HEK293T (cell line): ENCODE measurements around the gene ACAT1.

ENCODE experiments used
- ARNT ChIP-seq: fragments of 450-650 bp; IDR thresholded peaks from 2 replicates; pipeline ENCODE4 v1.6.1; 2017; ENCODE audit warnings: mild to moderate bottlenecking
- BHLHE40 ChIP-seq: fragments of 450-650 bp; IDR thresholded peaks from 2 replicates; pipeline ENCODE4 v1.6.1; 2016; ENCODE audit warnings: mild to moderate bottlenecking, moderate library complexity, borderline replicate concordance
- CTBP1 ChIP-seq: fragments of 450-650 bp; IDR thresholded peaks from 2 replicates; pipeline ENCODE4 v1.6.1; 2016; ENCODE audit warnings: borderline replicate concordance
- ELF4 ChIP-seq: fragments of 450-650 bp; IDR thresholded peaks from 2 replicates; pipeline ENCODE4 v1.6.1; 2017; ENCODE audit warnings: antibody characterized with exemption
- FOXA1 ChIP-seq: fragments of 450-650 bp; IDR thresholded peaks from 2 replicates; pipeline ENCODE4 v1.6.1; 2016; ENCODE audit warnings: mild to moderate bottlenecking
- FOXM1 ChIP-seq: fragments of 450-650 bp; IDR thresholded peaks from 2 replicates; pipeline ENCODE4 v1.6.1; 2017; ENCODE audit warnings: mild to moderate bottlenecking, borderline replicate concordance
- LEF1 ChIP-seq: fragments of 450-650 bp; IDR thresholded peaks from 2 replicates; pipeline ENCODE4 v1.6.1; 2017; ENCODE audit warnings: mild to moderate bottlenecking, borderline replicate concordance
- NFRKB ChIP-seq: fragments of 450-650 bp; IDR thresholded peaks from 2 replicates; pipeline ENCODE4 v1.6.1; 2016; ENCODE audit warnings: mild to moderate bottlenecking, moderate library complexity
- SUZ12 ChIP-seq: fragments of 450-650 bp; IDR thresholded peaks from 2 replicates; pipeline ENCODE4 v1.6.1; 2016; ENCODE audit warnings: mild to moderate bottlenecking
- TARDBP ChIP-seq: fragments of 450-650 bp; IDR thresholded peaks from 2 replicates; pipeline ENCODE4 v1.6.1; 2016
- TF ChIP-seq, protein P1 (sequence below): fragments of 450-650 bp; IDR thresholded peaks from 2 replicates; pipeline ENCODE4 v1.6.1; 2016

DNA sequence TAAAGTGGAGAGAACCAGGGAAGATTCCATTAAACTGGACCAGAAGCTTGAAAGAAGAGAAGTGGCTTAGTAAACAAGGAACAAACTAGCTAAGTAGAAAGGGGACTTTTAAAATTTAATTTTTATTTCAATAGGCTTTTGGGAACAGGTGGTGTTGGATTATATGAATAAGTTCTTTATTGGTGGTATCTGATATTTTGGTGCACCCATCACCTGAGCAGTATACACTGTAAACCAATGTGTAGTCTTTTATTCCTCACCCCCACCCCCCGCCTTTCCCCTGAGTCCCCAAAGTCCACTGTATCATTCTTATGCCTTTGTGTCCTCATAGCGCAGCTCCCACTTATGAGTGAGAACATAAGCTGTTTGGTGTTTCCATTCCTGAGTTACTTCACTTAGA, 7.4 kb downstream of the ACAT1 start:
- no peak for TF ChIP-seq FOXM1
- no peak for TF ChIP-seq SUZ12
- no peak for TF ChIP-seq NFRKB
- no peak for TF ChIP-seq ELF4
- TF ChIP-seq FOXA1: no peak
- no peak for TF ChIP-seq BHLHE40
- no peak for TF ChIP-seq ARNT
- no peak for TF ChIP-seq TARDBP
- no peak for TF ChIP-seq CTBP1
- TF ChIP-seq, protein P1, sequence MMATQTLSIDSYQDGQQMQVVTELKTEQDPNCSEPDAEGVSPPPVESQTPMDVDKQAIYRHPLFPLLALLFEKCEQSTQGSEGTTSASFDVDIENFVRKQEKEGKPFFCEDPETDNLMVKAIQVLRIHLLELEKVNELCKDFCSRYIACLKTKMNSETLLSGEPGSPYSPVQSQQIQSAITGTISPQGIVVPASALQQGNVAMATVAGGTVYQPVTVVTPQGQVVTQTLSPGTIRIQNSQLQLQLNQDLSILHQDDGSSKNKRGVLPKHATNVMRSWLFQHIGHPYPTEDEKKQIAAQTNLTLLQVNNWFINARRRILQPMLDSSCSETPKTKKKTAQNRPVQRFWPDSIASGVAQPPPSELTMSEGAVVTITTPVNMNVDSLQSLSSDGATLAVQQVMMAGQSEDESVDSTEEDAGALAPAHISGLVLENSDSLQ: no peak
- TF ChIP-seq LEF1: no peak
